RWPE2 (cell line): ENCODE results near the gene CBLC.

ENCODE experiments used
- ATAC-seq: fragments of 200-7000 bp; cut with Tn5 transposase; 3 replicates; pipeline ENCODE4 v1.9.1; 2021; ENCODE audit warnings: low read depth
- DNase-seq: peaks from one replicate; pipeline ENCODE4 v3.0.0-alpha.2; 2020; ENCODE audit warnings: low spot score
- H3K27ac ChIP-seq: fragments of 450-650 bp; 2 replicates; pipeline ENCODE4 v1.5.1; 2017; ENCODE audit warnings: mild to moderate bottlenecking; ENCODE audit not compliant: poor library complexity, severe bottlenecking
- H3K27me3 ChIP-seq: fragments of 250-450 bp; sonication (Bioruptor Pico); 2 replicates; pipeline ENCODE4 v1.5.1; 2021; ENCODE audit warnings: mild to moderate bottlenecking, moderate library complexity; ENCODE audit not compliant: insufficient read depth, poor library complexity, severe bottlenecking
- H3K36me3 ChIP-seq: fragments of 250-450 bp; sonication (Bioruptor Pico); 2 replicates; pipeline ENCODE4 v1.5.1; 2020; ENCODE audit warnings: low read depth, mild to moderate bottlenecking, moderate library complexity
- H3K4me1 ChIP-seq: fragments of 250-450 bp; sonication (Bioruptor Pico); 2 replicates; pipeline ENCODE4 v1.5.1; 2021; ENCODE audit warnings: mild to moderate bottlenecking, moderate library complexity; ENCODE audit not compliant: insufficient read depth, poor library complexity, severe bottlenecking
- H3K4me3 ChIP-seq: fragments of 250-450 bp; sonication (Bioruptor Pico); 2 replicates; pipeline ENCODE4 v1.5.1; 2021; ENCODE audit warnings: mild to moderate bottlenecking, moderate library complexity; ENCODE audit not compliant: severe bottlenecking
- H3K9me3 ChIP-seq: fragments of 250-450 bp; sonication (Bioruptor Pico); 2 replicates; pipeline ENCODE4 v1.5.1; 2021; ENCODE audit warnings: mild to moderate bottlenecking, moderate library complexity; ENCODE audit not compliant: severe bottlenecking
- CTCF ChIP-seq: fragments of 450-650 bp; IDR thresholded peaks from one replicate; pipeline ENCODE4 v1.5.1; 2017; ENCODE audit warnings: mild to moderate bottlenecking, moderate library complexity; ENCODE audit not compliant: poor library complexity, severe bottlenecking

The CBLC gene

GRCh38 chr19:44812142-44812718, 34.5 kb downstream of the CBLC start:
- TF ChIP-seq CTCF, result no peak
- DNase-seq (no peak), ATAC-seq (no peak)
- Histone ChIP-seq H3K36me3 (peaks cover 36% of the 10 kb centered on the region), H3K27ac (no peak overlapping the region), H3K9me3 (no peaks in the 10 kb centered on the region), H3K4me3 (no peak overlapping the region), H3K4me1 (peaks cover 15% of the 10 kb centered on the region), H3K27me3 (no peaks in the 10 kb centered on the region)

DNA sequence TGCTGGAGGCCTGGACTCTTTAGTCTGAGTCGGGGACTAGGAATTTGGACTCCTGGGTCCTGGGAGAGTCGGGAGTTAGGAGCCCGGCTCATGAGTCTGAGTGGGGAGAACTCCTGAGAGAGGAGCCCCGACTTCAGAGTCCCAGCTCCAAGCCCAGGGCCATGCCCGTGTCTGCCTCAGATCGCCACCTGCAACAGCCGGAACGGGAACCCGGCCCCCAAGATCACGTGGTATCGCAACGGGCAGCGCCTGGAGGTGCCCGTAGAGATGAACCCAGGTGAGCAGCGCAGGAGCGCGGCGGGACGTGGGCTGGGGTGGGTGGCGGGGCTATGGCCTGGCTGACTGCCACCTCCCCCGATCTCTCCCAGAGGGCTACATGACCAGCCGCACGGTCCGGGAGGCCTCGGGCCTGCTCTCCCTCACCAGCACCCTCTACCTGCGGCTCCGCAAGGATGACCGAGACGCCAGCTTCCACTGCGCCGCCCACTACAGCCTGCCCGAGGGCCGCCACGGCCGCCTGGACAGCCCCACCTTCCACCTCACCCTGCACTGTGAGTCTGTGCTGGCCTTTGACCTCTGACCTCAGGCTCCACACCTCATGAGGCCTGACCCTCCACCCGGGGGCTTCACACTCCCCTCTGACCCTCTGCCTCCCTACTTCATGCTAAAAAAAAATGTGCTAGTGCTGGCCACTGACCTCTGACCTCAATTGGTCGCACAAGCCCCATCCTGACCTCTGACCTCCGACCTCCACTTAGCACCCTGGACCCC, 35.6 kb downstream of the CBLC start:
- Histone ChIP-seq H3K9me3 (no peaks in the 10 kb centered on the region), H3K27me3 (no peaks in the 10 kb centered on the region), H3K27ac (no peak overlapping the region), H3K4me1 (peaks cover 4% of the 10 kb centered on the region), H3K36me3 (peaks cover 36% of the 10 kb centered on the region), H3K4me3 (no peak overlapping the region)
- no peak for TF ChIP-seq CTCF
- ATAC-seq, result no peak
- DNase-seq, result no peak

DNA sequence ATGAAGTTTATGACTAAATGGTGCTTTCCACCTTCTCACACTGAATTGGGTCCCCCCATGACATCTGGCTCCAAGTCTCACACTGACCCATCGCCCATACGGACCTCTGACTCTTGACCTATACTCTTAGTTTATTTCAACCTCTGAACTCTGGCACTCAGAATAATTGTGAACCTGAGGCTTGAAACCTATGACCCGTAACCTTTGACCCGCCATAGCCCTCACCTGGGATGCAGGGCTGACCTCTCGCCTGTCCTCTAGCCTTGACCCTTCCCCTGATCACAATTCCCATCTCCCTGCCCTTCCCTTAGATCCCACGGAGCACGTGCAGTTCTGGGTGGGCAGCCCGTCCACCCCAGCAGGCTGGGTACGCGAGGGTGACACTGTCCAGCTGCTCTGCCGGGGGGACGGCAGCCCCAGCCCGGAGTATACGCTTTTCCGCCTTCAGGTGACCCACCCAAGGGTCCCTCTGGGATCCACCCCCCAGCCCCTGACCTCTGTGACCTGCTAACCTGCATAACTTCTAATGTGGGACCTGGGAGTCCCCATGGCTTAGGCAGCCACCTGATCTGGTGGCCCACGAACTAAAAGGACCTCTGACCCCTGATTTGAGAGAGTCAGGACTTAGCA, 36.3 kb downstream of the CBLC start:
- Histone ChIP-seq H3K27me3 (no peaks in the 10 kb centered on the region), H3K4me1 (no peaks in the 10 kb centered on the region), H3K9me3 (no peaks in the 10 kb centered on the region), H3K36me3 (peaks cover 36% of the 10 kb centered on the region), H3K27ac (no peak overlapping the region), H3K4me3 (no peak overlapping the region)
- DNase-seq, result no peak
- no peak for ATAC-seq
- no peak for TF ChIP-seq CTCF

DNA sequence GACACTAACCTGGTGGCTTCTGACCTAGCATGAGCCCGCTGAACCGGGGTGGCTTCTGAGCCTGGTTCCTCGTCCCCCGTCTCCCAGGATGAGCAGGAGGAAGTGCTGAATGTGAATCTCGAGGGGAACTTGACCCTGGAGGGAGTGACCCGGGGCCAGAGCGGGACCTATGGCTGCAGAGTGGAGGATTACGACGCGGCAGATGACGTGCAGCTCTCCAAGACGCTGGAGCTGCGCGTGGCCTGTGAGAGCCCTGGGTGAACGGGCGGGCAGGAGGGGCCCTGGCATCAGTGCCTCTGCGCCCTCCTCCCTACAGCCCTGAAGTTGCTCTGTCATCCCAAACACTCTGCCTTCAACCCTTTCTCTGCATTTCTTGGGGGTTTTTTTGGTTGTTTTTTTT, 36.8 kb downstream of the CBLC start:
- DNase-seq, result no peak
- no peak for ATAC-seq
- no peak overlapping the region for H3K4me3 ChIP-seq
- peaks cover 36% of the 10 kb centered on the region for H3K36me3 ChIP-seq
- TF ChIP-seq CTCF, result no peak
- no peak overlapping the region for H3K27ac ChIP-seq
- no peaks in the 10 kb centered on the region for H3K4me1 ChIP-seq
- H3K27me3 ChIP-seq, result no peaks in the 10 kb centered on the region
- no peaks in the 10 kb centered on the region for H3K9me3 ChIP-seq
